Fibroblast of the aortic adventitia (primary cell): ENCODE measurements around the gene TMEM254. TPM values are rescaled to one million over a fixed set of nuclear protein-coding genes. Genes with fewer than 3 reads are reported as not detected.
A peak's percentile ranks its signal among the peaks of the same experiment; 100 is the strongest.

ENCODE experiments used
- DNase-seq: peaks from one replicate; pipeline ENCODE4 v3.0.0-alpha.2; 2010; ENCODE audit warnings: low read depth
- H3K4me3 ChIP-seq: 2 replicates; pipeline ENCODE4 v1.5.1; 2011; ENCODE audit warnings: low read depth, mild to moderate bottlenecking, control low read depth, low read length, moderate library complexity
- total RNA-seq: library from RNA; depleted of rRNA; stranded (reverse); fragments of >200 nt; gene quantifications from 2 replicates; pipeline ENCODE4 v1.2.3, GENCODE V29; 2012; ENCODE audit warnings: low replicate concordance
- TF ChIP-seq, protein P1 (sequence below): IDR thresholded peaks from 2 replicates; pipeline ENCODE4 v1.5.1; 2011; ENCODE audit warnings: mild to moderate bottlenecking, low read length, control low read depth, inconsistent platforms; ENCODE audit not compliant: insufficient read depth

TMEM254 gene
- total RNA-seq, 1 donor, result 11.2 TPM

DNA sequence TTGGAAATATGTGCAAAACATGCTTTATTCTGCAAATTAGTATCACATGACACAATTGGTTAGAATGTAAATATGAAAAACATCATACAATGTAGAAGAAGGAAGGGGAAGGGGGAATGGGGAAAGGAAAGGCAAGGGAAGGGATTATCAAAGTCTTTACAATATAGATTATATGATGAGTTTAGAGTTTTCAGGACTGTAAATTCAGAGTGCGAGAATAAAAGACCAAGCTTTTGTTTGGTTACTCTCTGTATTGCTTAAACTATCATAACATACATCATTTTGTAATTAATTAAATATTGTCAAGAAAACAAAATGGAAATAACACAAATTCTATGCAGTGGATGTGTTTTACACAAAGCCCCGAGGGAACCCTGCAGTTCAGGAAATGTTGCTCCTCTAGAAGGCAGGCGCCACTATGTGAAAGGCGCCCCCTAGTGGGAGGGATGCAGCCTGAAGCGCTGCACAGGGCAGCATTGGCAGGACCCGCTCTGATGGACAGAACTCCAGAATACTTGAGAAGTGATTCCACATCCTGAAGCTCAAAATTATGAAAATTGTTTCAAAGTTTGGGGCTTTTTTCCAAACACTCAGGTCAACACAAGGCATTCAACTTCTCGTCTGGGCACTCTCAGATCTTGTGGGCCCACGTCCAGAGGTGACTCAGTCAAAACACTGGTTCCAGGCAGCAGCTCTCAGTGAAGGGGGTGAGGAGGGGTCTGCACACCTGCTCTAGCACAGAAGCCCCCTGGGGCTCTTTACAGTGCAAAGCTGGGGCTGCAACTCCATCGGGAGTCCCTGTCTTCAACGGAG is 31.6 kb upstream of the TMEM254 start:
- TF ChIP-seq, protein P1, sequence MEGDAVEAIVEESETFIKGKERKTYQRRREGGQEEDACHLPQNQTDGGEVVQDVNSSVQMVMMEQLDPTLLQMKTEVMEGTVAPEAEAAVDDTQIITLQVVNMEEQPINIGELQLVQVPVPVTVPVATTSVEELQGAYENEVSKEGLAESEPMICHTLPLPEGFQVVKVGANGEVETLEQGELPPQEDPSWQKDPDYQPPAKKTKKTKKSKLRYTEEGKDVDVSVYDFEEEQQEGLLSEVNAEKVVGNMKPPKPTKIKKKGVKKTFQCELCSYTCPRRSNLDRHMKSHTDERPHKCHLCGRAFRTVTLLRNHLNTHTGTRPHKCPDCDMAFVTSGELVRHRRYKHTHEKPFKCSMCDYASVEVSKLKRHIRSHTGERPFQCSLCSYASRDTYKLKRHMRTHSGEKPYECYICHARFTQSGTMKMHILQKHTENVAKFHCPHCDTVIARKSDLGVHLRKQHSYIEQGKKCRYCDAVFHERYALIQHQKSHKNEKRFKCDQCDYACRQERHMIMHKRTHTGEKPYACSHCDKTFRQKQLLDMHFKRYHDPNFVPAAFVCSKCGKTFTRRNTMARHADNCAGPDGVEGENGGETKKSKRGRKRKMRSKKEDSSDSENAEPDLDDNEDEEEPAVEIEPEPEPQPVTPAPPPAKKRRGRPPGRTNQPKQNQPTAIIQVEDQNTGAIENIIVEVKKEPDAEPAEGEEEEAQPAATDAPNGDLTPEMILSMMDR, result peak; percentile 89
- H3K4me3 ChIP-seq, result no peak overlapping the region
- DNase-seq, result peak; percentile 66

DNA sequence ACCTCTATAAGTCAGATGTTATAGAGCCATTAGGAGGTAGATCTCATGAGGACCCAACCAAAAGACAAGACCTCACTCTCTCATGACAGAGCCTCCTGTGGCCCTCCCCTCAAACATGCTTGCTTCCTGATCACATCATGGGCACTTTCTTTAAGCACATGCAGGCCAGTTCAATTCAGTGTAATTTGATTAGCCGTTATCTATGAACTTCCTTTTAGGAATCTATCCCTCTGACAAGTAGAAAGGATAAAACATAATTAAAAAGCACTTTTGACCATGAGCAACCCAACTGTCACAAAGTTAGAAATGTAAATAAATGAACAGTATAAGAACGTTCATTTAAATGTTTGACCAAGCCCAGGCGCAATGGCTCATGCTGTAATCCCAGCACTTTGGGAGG is 27.7 kb upstream of the TMEM254 start:
- H3K4me3 ChIP-seq, result no peak overlapping the region
- DNase-seq, result no peak
- TF ChIP-seq, protein P1, result no peak

DNA sequence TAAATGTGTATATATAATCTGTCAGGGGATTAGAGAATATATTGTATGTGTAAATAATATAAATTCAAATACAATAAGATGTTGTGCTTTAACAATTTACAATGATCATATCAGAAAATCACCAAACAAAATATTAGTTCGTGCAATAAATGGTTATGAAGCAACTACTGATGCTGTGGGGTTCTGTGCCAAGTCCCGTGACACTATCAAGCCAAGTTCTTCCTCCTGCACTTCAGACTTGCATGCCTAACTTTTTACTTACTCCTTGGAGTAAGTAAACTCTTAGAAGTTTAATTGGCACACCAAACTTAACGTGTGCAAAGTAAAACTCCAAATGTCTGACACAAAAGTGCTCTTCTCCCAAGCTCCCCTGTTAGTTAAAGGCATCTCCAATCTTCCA is 26.5 kb upstream of the TMEM254 start:
- peak; percentile 16 for DNase-seq
- H3K4me3 ChIP-seq, result no peak overlapping the region
- TF ChIP-seq, protein P1, result no peak

DNA sequence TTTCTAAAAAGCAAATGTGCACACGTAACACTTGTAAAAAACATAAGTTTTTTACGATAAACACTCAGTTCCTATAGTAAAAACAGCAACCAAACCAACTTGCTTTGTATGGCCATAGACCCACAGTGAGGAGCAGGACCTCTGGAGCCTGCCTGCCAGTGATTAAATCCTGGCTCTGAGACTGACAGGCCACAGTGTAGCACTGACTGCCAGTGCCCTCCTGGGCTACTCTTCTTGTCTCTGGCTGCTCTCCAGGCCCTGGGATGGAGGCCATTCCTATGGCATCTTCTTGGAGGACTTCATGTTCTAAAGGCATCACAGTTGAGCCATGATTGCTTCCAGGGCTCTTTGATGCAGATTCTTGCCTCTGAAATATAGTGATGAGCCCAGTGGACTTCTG is 22.7 kb upstream of the TMEM254 start:
- DNase-seq, result no peak
- TF ChIP-seq, protein P1, result no peak
- H3K4me3 ChIP-seq, result no peak overlapping the region

DNA sequence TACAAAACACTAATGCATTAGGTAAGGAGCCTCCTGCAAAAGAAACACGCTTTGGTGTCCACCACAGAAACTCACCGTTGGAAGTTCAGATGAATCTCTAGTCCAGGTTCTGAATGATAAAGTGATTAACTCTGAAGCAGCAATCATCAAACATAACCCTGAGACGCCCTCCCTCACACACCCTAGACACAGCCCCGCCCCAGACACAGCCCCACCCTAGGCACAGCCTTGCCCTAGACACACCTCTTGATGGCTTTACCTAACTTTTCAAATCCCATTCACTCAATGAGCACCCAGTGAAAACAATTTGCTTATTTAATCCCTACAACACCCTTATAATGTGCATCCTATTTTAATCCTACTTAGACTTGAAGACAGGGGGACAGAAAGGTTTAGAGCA is 21.3 kb upstream of the TMEM254 start:
- TF ChIP-seq, protein P1, result no peak
- no peak overlapping the region for H3K4me3 ChIP-seq
- DNase-seq, result no peak

DNA sequence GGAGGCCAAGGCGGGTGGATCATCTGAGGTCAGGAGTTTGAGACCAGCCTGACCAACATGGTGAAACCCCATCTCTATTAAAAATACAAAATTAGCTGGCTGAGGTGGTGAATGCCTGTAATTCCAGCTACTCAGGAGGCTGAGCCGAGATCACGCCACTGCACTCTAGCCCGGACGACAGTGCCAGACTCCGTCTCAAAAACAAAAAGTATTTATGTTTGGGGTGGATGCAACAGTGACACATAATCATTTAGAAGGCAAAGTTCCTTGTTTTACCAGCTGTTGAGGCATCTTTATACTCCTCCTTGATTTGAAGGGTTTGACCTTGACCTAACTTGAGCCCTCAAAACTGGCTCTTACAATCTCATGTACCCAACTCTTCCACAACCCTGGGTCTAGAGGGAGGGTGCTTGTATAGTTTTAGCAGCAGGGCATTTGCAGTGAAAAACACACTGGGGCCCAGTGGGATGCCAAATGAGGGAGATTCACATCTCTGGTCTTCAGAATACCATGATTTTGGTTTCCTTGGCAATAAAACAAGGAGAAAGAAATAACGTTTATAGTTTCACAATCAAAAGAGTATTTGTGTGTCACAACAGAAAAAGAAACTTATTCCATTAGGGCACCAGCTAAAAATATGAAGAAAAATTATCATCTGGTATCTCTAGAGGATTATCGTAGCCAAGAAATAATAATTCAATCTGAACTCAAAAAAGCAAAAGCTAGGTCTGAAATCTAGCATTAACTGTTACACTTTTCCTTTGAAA is 14.2 kb upstream of the TMEM254 start:
- no peak overlapping the region for H3K4me3 ChIP-seq
- DNase-seq, result peak; percentile 19
- TF ChIP-seq, protein P1, result no peak
